Activated CD8-positive, alpha-beta memory T cell treated with anti-CD3 and anti-CD28 coated beads, Interleukin-2, amount 50 U/mL, for 1 hour (primary cell): ENCODE results near the gene EXOSC9.

Experiments used
- DNase-seq: peaks from one replicate; pipeline ENCODE4 v3.0.0-alpha.2; 2020; ENCODE audit errors: extremely low read depth

The EXOSC9 gene

DNA sequence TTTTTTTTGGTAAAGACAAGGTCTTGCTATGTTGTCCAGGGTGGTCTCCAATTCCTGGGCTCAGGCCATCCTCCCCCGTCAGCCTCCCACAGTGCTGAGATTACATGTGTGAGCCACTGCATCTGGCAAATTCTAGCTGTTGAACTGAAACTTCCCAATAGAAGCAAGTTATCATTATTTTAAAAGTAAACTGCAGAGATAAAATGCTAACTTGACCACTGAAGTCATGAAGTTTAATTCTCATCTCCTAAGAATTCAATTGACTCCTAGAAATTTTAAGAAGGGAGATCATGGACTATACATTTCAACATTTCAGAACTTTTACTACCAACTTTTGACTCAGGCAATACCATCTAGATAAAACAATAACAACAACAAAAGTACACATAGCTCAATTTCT is 11.7 kb upstream of the EXOSC9 start:
- DNase-seq, result no peak

DNA sequence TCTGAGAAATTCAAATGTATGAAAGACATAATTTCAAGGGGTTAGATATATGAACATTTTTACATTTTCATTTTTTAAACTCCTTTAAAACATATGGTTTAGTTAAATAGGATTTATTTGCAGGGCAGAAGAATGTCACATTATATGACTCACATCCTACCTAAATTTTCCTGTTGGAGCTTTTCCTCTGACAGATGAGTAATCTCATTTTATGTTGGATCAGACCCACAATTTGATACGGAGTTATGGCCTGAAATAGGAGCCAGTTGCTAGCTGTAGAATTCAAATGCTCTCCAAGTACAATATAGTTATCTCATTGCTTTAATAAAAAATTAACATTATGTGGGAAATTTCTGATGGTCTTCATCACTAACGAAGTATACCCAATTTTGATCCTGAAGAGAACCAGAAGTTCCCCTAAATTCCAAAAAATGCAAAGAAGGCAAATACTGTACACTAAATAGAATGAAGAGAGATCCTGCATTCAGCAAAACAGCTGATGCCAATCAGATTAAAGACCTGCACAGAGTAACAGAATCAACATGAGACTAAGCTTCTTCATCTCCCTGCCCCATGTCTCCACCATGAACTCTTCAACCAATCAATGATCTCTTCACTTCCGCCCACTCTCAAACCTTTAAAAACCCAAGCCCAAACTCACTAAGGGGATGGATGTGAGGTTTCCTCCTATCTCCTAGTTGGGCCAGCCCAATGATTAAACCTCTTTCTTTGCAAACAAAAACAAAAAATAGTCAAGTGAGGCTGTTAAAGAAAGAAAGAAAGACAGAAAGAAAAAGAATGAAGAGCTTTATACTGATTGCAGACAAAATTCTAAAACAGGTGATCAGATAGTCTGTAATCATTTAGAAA is 10.9 kb upstream of the EXOSC9 start:
- no peak for DNase-seq

DNA sequence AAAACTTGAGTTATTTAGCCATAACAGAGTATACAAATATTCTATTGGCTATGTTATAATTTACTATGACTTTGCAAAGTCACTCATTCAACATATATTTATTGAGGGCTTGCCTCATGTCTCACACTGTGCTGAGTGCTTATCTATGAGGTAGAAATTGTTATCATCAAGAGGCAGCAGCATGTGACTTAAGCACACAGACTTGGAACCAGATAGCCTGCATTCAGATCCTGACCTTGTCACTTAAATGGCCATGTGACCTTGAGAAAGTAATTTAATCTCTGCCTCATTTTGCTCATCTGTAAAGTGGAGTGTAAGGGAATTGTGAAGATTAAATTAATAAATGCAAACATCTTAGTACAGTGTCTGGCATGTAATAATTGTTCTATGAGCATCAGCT is 10.1 kb upstream of the EXOSC9 start:
- no peak for DNase-seq

DNA sequence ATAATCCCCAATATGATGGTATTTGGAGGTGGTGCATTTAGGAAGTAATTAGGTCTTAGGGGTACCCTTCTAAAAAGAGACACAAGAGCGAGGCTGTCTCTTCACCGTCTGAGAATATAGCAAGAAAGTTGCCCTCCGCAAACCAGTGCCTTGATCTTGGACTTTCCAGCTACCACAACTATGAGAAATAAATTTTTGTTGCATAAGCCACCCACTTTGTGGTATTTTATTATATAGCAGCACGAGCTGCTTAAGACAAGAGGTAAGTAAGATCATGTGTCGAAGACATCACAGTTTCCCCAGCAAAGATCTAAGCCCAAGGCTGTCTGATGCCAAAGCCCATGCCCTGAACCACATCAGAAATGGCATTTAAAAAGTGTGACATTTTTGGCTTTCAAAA is 9.6 kb upstream of the EXOSC9 start:
- DNase-seq, result no peak

DNA sequence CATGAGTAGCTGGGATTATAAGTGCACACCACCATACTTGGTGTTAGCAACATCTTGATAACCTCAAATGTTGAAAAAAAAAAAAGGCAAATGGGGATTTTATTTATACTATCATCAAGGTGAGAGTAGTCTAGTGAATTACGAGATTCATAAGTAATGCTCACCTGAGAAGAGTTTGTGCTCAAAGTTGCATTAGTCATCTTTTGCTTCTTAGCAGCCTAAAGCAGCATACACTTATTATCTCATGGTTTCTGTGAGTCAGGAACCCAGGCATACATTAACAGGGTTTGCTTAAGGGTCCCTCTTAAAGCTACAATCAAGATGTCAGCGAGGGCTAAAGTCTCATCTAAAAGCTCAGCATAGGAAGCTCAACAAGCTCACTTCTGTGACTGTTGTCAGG is 8.2 kb upstream of the EXOSC9 start:
- DNase-seq, result no peak

DNA sequence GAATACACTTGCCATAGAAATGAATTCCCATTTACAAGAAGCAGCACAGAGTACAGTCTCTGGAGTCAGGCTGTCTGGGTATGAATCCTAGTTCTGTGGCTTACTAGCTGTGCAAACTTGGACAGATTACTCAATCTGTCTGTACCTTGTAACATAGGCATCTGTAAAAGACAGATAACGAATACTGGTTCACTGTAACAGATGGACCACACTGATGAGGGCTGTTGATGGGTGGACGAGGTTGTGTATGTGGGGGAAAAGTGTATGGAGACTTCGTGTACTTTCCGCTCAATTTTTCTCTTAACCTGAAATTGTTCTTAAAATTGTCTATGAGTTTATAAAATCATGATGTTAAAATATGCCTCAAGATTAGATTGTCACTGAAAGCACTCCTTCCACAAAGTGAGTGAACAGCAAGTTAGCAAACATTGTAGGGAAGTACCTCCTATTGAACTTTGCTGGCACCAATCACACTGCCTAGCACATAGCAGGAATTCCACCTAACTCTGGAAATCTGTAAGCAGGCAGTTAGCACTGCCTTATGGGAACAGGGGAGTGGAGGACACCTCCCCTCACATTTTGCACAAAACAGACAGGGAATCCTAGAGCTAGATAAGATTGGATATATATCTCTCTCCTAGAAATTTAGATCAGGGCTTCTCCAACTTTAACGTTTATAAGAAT is 6.5 kb upstream of the EXOSC9 start:
- DNase-seq, result no peak

DNA sequence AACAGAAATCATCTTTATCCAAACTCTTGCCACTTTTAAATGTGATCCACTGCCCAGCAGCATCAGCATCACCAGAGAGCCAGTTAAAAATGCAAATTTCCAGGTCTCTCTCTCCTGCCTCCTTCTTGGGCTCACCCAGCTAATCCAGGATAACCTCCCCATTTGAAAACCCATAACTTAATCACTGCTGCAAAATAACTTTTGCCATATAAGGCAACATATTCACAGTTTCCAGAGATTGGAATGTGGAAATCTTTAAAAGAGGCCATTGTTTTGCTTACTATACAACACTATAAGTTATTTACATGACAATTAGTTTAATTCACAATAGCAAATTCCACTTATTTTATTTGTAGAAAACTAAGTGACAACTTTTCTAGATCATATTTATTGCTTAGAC is 4.8 kb upstream of the EXOSC9 start:
- no peak for DNase-seq

DNA sequence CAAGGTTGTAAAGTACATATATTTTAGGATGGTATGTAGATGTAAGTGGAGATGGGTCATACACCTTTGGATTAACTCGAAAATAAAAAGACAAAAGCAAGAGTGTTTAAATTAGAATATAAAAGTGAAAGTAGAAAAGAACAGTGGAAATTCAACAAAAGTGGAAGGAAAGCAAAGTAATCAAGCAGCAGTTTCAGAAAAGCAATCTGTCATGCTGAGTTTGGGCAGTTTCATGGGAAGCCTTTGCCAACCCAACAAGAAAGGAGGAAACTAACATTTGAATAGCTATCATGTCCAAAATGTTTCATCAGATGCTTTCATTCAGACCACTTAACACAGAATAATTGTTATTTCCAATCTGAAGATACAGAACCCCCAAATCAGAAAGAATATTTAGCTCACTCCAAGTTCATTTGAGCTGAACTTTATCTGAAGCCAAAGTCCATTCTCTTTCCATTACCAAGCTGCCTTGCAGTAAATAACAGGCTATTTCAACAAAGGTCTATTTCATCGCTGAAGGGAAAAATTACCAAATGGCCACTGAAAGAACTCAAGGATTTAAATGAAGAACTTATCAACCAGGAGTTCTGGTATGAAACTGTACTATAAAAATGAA is 1.8 kb upstream of the EXOSC9 start:
- no peak for DNase-seq

DNA sequence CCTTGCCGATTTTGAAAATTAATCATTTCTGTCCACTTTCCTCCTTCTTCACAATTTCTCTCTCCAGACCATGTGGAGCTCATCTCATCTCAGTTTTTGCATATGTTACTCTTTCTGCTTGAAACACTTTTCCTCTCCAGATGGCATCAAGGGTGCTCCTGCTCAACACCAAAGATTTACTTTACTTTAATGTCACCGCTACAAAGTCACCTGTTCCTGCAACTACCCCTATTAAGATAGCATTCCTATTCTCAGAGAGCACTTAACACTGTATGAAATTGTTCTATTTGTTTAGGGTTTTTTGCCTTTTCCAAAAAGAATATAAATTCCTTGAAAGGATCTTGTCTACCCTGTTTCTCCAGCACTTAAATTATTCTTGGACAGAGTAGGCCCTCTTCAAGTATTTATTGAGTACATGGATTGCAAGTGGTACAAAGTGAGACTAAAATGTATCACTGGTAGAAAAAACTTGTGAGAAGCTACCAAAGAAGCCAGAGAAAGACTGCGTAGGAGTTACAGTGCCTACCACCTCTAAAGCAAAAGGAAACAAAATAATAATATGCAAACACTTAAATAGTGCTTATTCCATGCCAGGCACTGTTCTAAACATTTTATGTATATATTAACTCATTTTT is 1.1 kb upstream of the EXOSC9 start:
- DNase-seq, result no peak

DNA sequence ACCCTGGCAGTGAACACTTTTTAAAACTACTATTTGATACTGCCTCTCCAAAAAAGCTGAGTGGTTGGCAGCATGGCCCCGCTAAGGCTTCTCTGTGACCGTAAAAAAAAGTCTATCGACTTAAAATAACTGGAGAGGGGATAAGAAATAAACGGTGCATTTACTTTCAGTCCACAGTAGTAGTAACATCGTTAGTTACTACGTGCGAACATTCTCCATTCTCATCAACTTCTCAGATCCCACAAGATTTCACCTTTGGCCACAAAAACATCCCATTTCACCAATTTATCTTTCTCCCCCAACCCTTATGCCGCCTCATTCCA is 524 bp upstream of the EXOSC9 start:
- no peak for DNase-seq

DNA sequence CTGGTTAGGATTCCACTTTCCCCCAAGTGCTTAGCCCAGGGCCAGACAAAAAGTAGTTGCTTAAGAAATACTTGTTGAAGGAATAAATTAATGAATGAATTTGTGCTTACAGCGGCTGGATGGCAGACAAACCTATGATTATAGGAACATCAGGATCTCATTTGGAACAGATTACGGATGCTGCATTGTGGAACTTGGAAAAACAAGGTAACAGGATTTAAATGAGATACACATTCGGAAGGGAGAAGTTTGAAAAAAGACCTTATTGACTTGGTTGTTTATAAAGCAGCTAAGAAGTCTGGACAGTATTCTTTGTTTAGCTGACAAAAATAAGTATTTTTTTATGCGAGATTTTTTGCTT is 572 bp downstream of the EXOSC9 start:
- DNase-seq, result no peak

DNA sequence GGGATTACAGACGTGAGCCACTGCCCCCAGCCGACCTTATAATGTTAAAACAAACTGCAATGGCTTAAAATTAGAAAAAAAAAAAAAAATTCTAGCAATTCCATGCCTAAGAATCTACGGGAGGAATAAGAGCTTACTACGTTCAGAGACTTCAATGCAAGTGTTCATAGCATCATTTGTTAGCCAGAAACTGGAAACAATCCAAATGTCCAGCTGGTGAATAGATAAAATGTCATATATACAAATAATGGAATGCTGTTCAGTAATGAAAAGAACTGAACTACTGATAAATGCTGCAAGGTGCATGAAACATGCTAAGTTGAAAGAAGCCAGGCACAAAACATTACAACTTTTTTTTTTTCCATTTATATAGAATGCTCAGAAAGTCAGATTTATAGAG is 5.3 kb downstream of the EXOSC9 start:
- no peak for DNase-seq

DNA sequence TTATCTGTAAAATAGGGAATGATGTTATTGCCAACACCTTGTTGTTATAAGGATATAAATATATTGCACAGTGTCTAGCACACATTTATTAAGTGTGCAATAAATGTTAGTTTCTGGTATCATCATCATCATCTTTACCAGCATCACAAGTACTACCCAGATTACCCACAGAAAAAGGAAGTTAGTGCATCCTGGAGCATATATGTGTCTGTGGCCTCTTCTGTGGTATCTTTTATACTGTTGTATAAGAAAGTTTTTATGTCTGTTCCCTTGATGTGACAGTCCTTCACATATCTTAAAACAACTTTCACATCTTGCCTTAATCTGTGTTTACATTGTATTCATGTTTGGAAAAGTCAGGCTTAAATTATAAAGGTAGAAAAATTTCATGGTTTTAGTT is 10.0 kb downstream of the EXOSC9 start:
- DNase-seq, result no peak

DNA sequence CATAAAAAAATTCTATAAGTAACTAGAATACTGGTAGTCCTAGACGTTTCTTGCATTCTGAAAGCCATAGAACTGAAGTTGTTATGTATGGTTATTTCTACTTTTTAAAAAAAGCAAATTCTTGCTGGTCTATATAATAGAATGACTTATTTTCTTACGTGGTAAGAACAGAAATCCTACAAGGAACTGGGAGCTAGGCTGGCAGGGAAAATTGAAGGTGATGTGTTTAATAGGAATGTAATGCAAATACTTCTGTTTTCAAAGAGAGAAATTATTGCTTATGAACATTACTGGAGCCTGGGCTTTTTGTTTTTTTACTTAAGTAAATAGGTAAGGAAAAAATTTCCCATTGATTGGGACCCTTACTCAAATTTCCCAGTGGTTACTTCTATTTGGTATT is 13.6 kb downstream of the EXOSC9 start:
- DNase-seq, result no peak

DNA sequence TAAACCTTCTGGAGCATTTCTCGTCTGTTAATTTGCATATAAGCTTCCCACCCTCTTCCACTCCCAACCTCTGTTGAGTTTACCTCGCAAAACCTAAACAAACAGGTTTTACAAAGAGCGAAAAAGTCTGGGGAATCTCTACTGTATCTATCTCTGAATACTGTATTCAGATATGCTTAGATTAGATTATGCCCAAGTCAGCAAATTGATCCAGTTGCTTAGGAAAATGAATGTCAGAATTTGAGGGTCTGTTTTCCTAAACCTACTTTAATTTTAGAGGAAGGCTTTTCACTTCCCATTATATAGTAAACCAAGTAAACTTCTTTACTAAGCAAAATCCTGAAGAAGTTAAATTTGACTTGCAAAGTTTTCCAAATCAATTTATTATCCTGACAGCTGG is 15.9 kb downstream of the EXOSC9 start:
- no peak for DNase-seq

DNA sequence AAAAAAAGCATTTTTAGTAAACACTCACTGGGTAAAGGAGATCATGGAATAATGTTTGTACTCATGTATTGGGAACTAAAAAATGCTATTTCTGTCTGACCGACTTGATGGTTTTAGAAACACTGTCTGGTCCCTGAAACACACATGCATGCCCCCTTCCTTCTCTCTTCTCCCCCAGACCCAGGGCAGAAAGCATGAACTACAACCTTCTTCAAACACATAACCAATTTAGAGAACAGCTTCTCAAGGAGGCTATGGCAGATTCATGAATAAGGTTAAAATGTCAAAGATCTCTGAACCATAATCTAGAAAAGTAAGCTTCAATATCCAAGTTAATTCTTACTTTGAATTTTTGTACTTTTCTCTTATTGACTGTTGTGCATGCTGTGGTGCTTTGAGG is 16.6 kb downstream of the EXOSC9 start:
- no peak for DNase-seq

DNA sequence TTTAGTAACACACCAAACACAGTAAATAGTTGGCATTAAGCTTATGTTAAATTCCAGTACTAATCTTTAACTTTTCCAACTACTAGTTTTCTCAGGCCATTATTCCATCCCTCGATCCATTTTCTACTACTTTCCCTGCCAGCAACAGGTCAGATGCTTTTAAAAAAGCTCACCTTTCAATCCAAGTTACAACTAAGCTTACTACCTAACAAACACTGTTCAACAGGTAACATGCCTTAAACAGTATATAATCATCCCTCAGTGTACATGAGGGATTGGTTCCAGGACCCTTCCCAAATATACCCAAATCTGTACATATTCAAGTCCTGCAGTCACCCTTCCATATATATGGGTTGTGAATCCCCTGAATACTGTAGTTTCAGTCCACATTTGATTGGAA is 17.1 kb downstream of the EXOSC9 start:
- no peak for DNase-seq

DNA sequence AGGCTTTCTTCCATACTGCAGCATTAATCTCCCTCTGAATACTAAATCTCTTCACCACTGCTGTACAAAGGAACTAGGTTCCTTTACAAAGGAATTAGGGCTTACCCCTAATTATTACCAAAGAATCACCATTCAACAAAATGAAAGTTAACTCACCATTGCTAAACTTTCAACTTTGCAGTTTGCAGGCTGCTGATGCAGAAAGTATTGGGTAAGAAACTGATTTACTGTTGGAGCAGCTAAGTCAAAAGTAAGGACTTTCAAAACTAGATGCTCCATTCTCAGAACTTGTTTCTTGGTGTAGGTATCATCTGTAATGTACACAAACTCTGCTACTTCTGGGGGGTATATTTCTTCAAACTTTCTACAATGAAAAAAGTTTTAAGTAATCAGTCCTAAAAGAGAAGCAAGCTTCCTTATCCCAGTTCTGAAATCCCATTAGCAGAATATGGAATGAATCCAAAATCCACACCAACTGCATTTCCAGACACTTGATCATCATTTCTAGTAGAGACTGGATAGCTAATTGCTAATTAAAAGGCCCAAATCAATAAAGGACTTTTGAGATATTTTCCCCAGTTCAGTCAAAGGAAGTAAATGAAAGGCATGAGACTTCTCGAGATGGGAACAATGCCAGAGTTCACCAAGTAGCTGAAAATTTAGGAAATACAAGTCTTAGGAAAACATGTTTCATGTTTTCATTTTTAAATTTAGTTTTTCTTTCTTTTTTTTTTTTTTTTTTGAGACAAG is 18.3 kb downstream of the EXOSC9 start:
- DNase-seq, result no peak

DNA sequence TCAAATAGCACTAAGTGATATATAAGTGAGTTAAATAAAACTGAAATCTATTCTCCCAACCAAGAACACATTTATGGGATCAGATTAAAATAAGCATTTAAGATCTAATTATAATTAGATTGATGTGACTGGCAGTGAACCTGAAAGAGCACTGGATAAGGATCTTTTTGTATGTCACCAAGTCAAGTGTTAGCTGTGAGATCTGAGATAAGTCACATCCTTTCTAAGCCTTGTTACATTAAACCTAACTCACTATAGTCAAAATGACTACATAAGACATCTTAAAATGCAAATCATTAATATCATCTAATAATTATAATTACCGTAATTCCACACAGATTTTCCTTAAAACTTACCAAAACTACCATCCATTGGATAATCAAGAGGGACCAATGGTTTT is 20.9 kb downstream of the EXOSC9 start:
- no peak for DNase-seq

DNA sequence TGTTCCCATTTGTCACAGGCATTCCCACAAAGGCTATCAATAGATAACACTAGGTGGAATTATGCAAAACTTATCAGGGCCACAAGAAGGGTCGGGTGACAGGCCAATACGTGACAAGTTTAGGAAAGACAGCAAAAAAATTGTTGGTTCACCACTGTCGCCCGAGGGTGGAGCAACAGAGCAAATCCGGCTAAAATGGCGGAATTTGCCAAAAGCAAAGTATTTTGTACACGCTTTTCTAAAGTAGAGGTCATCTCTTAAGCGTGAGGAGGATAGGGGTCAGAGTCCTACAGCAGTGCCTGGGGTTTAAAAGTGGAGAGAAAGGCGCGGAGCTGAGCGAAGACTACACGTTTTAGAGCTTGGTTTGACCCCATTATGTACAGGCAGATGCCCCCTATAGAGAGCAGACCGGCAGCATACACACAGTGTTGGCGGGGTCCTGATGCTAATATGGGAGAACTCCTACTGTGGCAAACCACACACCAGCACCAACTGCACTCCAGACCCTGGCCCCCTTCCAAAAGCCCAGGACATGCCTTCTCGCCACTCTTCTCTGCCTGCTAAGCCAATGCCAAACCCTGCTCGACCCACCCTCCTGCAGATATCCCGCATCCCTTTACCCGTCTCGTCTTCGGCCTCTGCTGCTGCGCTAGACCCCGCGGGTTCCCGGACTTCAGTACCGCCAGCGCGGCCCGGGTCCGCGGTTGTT is 21.8 kb downstream of the EXOSC9 start:
- no peak for DNase-seq

DNA sequence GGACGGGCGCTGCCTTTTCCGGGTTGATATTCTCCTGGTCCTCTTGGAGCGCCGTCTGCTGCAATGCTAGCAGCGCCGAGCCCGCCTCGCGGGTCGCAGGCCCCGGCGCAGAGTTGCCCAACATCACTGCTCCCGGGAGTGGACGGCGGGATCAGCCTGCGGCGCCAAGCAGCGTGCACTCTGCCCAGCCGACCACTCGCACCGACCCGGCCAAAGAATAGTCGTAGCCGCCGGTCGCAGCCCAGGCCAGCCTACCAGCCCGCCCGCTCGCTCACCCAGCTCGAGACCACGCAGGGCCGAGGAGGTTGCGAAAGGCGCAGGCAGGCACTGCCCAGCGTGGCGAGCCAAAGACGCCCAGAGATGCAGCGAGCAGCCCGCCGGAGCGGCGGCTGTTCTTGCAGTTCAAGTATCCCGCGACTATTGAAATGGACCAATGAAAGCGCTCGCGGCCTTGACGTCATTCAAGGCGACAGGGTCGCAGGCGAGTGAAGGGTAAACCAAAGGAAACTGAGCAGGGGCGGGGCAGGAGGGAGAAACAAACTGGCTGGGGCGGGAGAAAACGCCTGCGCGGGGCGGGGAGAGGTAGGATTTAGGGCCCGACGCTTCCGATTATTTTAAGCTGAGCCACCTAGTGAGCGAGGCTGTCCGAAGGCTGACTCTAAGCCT is 22.5 kb downstream of the EXOSC9 start, which contains the start of gene CCNA2:
TSS of gene CCNA2 (minus strand) at position 379 of the 666 bp plus-strand sequence. CDS start at position 124, 255 bp downstream.
- DNase-seq, result peak; percentile 92
